Activated naive CD4-positive, alpha-beta T cell treated with anti-CD3 and anti-CD28 coated beads, Interleukin-2, amount 50 U/mL, for 72 hours (primary cell): ENCODE results near the gene HGF. TPM values are rescaled to one million over a fixed set of nuclear protein-coding genes. Genes with fewer than 3 reads are reported as not detected.

Experiments used
- ATAC-seq, 2 donors: fragments of 150-1000 bp; cut with Tn5 transposase; 2 replicates each; pipeline ENCODE4 v1.10.0; 2021; ENCODE audit warnings: mild to moderate bottlenecking in 2 of 2, moderate library complexity in 2 of 2
- DNase-seq, 2 donors: peaks; one replicate each; pipeline ENCODE4 v3.0.0; 2021 to 2022; ENCODE audit warnings: low spot score in 2 of 2
- H3K27ac Mint-ChIP-seq, 2 donors: one replicate each; pipeline ENCODE4 v1.8.0; 2022; ENCODE audit warnings: mild to moderate bottlenecking in 2 of 2, mixed read lengths in 2 of 2
- H3K36me3 Mint-ChIP-seq, 2 donors: one replicate each; pipeline ENCODE4 v1.8.0; 2022; ENCODE audit warnings: mixed read lengths in 2 of 2
- H3K9me3 Mint-ChIP-seq, 2 donors: one replicate each; pipeline ENCODE4 v1.8.0; 2022; ENCODE audit warnings: mixed read lengths in 2 of 2
- total RNA-seq, 2 donors: library from RNA; stranded (reverse); gene quantifications; one replicate each; pipeline ENCODE4 v1.2.3, GENCODE V29; 2022

The HGF gene
- total RNA-seq, 2 donors from 2014 or later: 0.06 TPM; not detected in 1

GRCh38 chr7:81676813-81677212 lies 93.0 kb downstream of the HGF start:
- ATAC-seq (no peak), DNase-seq (no peak)
- Mint-ChIP-seq H3K9me3 (peaks cover 5 to 12% of the 10 kb centered on the region in 2 donors), H3K27ac (no peak overlapping the region), H3K36me3 (no peaks in the 10 kb centered on the region)

DNA sequence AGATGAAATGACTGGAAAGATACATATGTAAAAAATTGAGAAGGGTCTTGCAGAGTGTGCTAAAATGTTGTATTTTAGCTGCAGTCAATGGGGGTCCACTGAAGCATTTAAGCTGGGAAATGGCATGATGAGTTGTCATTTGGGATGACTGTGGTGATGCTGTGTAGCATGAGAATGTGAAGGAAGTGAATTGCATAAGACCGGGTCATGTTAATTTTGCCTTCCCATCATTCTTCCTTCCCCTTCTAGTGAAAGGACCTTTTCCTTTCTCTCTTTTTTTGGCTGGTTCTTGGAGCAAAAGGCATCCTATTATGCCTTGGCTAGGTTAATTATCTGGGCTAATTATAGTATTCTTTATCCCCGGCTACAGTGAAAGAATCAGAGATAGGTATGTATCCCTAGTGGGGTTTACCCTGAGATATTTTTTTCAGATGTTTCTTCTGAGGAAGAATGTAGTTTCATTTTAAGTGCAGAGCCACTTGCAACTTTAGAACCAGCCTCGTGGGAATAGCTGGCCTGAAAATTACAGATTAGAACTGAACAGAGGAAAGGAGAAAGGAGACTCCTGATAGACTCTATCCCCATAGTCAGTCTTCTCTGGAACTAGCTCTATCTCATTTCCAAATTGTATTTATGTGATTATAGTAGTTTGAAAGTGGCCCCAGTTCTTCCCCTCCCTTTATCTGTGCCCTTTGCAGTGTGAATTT lies 93.6 kb downstream of the HGF start:
- H3K27ac Mint-ChIP-seq: no peak overlapping the region
- ATAC-seq (no peak), DNase-seq (no peak)
- peaks cover 5 to 12% of the 10 kb centered on the region in 2 donors for H3K9me3 Mint-ChIP-seq
- H3K36me3 Mint-ChIP-seq: no peaks in the 10 kb centered on the region

- no peaks in the 10 kb centered on the region for H3K36me3 Mint-ChIP-seq
- H3K9me3 Mint-ChIP-seq: peaks cover 8 to 9% of the 10 kb centered on the region in 2 donors
- DNase-seq (no peak), ATAC-seq (no peak)
- H3K27ac Mint-ChIP-seq: no peak overlapping the region
Observed at GRCh38 chr7:81674431-81674830, 95.4 kb downstream of the HGF start.

DNA sequence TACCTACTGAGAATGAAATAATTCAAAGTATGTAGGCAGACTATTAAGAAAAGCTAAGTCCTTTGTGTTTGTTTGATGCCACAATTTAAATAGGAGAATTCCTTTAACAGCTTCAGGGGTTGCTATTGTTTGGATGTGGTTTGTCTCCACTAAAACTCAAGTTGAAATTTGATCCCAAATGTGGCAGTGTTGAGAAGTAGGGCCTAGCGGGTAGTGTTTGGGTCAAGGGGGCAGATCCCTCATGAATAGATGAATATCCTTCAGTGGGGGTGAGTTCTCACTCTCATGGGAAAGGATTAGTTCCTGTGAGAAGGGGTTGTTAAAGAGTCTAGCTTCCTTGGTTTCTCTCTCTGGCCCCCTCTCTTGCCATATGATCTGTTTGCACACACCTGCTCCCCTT lies 97.0 kb downstream of the HGF start:
- no peak for ATAC-seq
- Mint-ChIP-seq H3K36me3 (no peaks in the 10 kb centered on the region), H3K27ac (no peak overlapping the region), H3K9me3 (peaks cover 8 to 11% of the 10 kb centered on the region in 2 donors)
- no peak for DNase-seq

- Mint-ChIP-seq H3K36me3 (no peaks in the 10 kb centered on the region), H3K27ac (no peak overlapping the region), H3K9me3 (peaks cover 0 to 5% of the 10 kb centered on the region in 2 donors)
- DNase-seq: no peak
- no peak for ATAC-seq
Observed at GRCh38 chr7:81669476-81670105, 100.3 kb downstream of the HGF start.

GRCh38 chr7:81666209-81666608 lies 103.6 kb downstream of the HGF start:
- Mint-ChIP-seq H3K36me3 (no peaks in the 10 kb centered on the region), H3K9me3 (peaks cover 0 to 5% of the 10 kb centered on the region in 2 donors)
- DNase-seq: no peak

DNA sequence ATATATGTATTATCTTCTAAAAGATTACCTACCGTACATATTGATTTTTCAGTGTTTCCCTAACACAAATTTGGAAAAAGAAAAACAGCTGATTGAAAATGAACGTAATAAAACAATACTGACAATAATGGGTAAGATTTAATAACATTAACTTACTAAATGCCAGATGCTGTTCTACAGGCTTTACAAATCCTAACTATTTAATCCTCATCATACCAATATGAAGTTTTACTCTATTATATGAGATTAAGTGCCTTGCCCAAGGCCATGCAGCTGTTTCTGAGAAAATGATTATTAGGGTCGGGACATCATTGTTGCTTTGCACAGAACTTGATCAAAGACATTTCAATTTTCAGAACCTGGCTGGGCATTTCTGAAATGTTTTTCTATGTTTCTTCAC lies 104.6 kb downstream of the HGF start:
- no peak for ATAC-seq
- Mint-ChIP-seq H3K27ac (no peak overlapping the region), H3K9me3 (peaks cover 0 to 5% of the 10 kb centered on the region in 2 donors), H3K36me3 (no peaks in the 10 kb centered on the region)
- no peak for DNase-seq

More at GRCh38 chr7:81666209-81666608, 103.6 kb downstream of the HGF start:
- no peak for ATAC-seq
- H3K27ac Mint-ChIP-seq: no peak overlapping the region

GRCh38 chr7:81664304-81664703 lies 105.5 kb downstream of the HGF start:
- Mint-ChIP-seq H3K36me3 (no peaks in the 10 kb centered on the region), H3K27ac (no peak overlapping the region), H3K9me3 (peaks cover under 1 to 3% of the 10 kb centered on the region in 2 donors)
- ATAC-seq (no peak), DNase-seq (no peak)

GRCh38 chr7:81662531-81662930 lies 107.3 kb downstream of the HGF start:
- no peaks in the 10 kb centered on the region for H3K36me3 Mint-ChIP-seq
- no peak overlapping the region for H3K27ac Mint-ChIP-seq

GRCh38 chr7:81659697-81660395 lies 110.0 kb downstream of the HGF start:
- Mint-ChIP-seq H3K9me3 (peaks cover 7 to 8% of the 10 kb centered on the region in 2 donors), H3K27ac (no peak overlapping the region), H3K36me3 (no peaks in the 10 kb centered on the region)
- no peak for DNase-seq
- ATAC-seq: no peak

More at GRCh38 chr7:81662531-81662930, 107.3 kb downstream of the HGF start:
- ATAC-seq (no peak), DNase-seq (no peak)
- peaks cover 3 to 4% of the 10 kb centered on the region in 2 donors for H3K9me3 Mint-ChIP-seq

GRCh38 chr7:81657551-81657950 lies 112.3 kb downstream of the HGF start:
- no peak for ATAC-seq
- H3K9me3 Mint-ChIP-seq: peaks cover 7 to 8% of the 10 kb centered on the region in 2 donors
- DNase-seq: no peak
- H3K27ac Mint-ChIP-seq: no peak overlapping the region
- no peaks in the 10 kb centered on the region for H3K36me3 Mint-ChIP-seq

- DNase-seq: no peak
- peaks cover 15% of the 10 kb centered on the region in 2 donors for H3K9me3 Mint-ChIP-seq
- H3K36me3 Mint-ChIP-seq: no peaks in the 10 kb centered on the region
- ATAC-seq: no peak
- no peak overlapping the region for H3K27ac Mint-ChIP-seq
Observed at GRCh38 chr7:81655271-81655670, 114.6 kb downstream of the HGF start.

- DNase-seq (no peak), ATAC-seq (no peak)
- Mint-ChIP-seq H3K36me3 (no peaks in the 10 kb centered on the region), H3K9me3 (peaks cover 11 to 13% of the 10 kb centered on the region in 2 donors), H3K27ac (no peak overlapping the region)
Observed at GRCh38 chr7:81652225-81652624, 117.6 kb downstream of the HGF start.
